SJCRH30 (cell line): ENCODE measurements around the gene MCF2L. TPM values are rescaled to one million over a fixed set of nuclear protein-coding genes. Genes with fewer than 3 reads are reported as not detected.

ENCODE experiments used
- DNase-seq, 2 experiments: peaks; one replicate each; pipeline ENCODE4 v3.0.0-alpha.2; 2015 to 2020
- H3K27ac ChIP-seq: fragments of 250-450 bp; sonication (Bioruptor Pico); 2 replicates; pipeline ENCODE4 v1.5.1; 2020; ENCODE audit warnings: mild to moderate bottlenecking, moderate library complexity
- H3K27me3 ChIP-seq: fragments of 250-450 bp; sonication (Bioruptor Pico); 2 replicates; pipeline ENCODE4 v1.5.1; 2020; ENCODE audit warnings: mild to moderate bottlenecking, moderate library complexity
- H3K36me3 ChIP-seq: fragments of 250-450 bp; sonication (Bioruptor Pico); 2 replicates; pipeline ENCODE4 v1.5.1; 2020; ENCODE audit warnings: mild to moderate bottlenecking, moderate library complexity
- H3K4me1 ChIP-seq: fragments of 250-450 bp; sonication (Bioruptor Pico); 2 replicates; pipeline ENCODE4 v1.5.1; 2020; ENCODE audit warnings: mild to moderate bottlenecking, moderate library complexity
- H3K4me3 ChIP-seq: fragments of 250-450 bp; sonication (Bioruptor Pico); 2 replicates; pipeline ENCODE4 v1.5.1; 2020; ENCODE audit warnings: mild to moderate bottlenecking, moderate library complexity
- H3K9me3 ChIP-seq: fragments of 250-450 bp; sonication (Bioruptor Pico); replicated peaks from 2 replicates; pipeline ENCODE4 v1.5.1; 2020; ENCODE audit warnings: mild to moderate bottlenecking, moderate library complexity
- total RNA-seq: library from RNA; depleted of rRNA; stranded (reverse); fragments of >200 nt; shearing (Covaris generic); gene quantifications from 2 replicates; pipeline ENCODE4 v1.2.3, GENCODE V29; 2014

MCF2L gene
- total RNA-seq, 1 experiment from 2014 or later, result 4.4 TPM

GRCh38 chr13:113086031-113086750 is 117.2 kb downstream of the MCF2L start:
- Histone ChIP-seq H3K4me1 (no peaks in the 10 kb centered on the region), H3K9me3 (no peaks in the 10 kb centered on the region), H3K4me3 (no peak overlapping the region), H3K27me3 (no peaks in the 10 kb centered on the region), H3K27ac (no peak overlapping the region), H3K36me3 (no peaks in the 10 kb centered on the region)
- no peak for DNase-seq

- no peaks in the 10 kb centered on the region for H3K27me3 ChIP-seq
- no peaks in the 10 kb centered on the region for H3K4me1 ChIP-seq
- H3K4me3 ChIP-seq, result no peak overlapping the region
- H3K36me3 ChIP-seq, result no peaks in the 10 kb centered on the region
- no peak overlapping the region for H3K27ac ChIP-seq
- DNase-seq, result peak in 1 of 2 experiments; percentile 29
- H3K9me3 ChIP-seq, result no peaks in the 10 kb centered on the region
Measured at GRCh38 chr13:113086991-113087922, 118.2 kb downstream of the MCF2L start.

- no peaks in the 10 kb centered on the region for H3K9me3 ChIP-seq
- H3K4me1 ChIP-seq, result no peaks in the 10 kb centered on the region
- no peaks in the 10 kb centered on the region for H3K27me3 ChIP-seq
- no peak for DNase-seq
- no peaks in the 10 kb centered on the region for H3K36me3 ChIP-seq
- H3K4me3 ChIP-seq, result no peak overlapping the region
- no peak overlapping the region for H3K27ac ChIP-seq
Measured at GRCh38 chr13:113087923-113088690, 119.1 kb downstream of the MCF2L start.

GRCh38 chr13:113088691-113089020 is 119.6 kb downstream of the MCF2L start:
- H3K27me3 ChIP-seq, result no peaks in the 10 kb centered on the region
- no peak for DNase-seq
- no peaks in the 10 kb centered on the region for H3K4me1 ChIP-seq
- H3K27ac ChIP-seq, result no peak overlapping the region
- H3K9me3 ChIP-seq, result no peaks in the 10 kb centered on the region
- no peaks in the 10 kb centered on the region for H3K36me3 ChIP-seq
- H3K4me3 ChIP-seq, result no peak overlapping the region

GRCh38 chr13:113089693-113090414 is 120.8 kb downstream of the MCF2L start:
- Histone ChIP-seq H3K4me1 (no peaks in the 10 kb centered on the region), H3K27me3 (no peaks in the 10 kb centered on the region), H3K4me3 (no peak overlapping the region), H3K9me3 (no peaks in the 10 kb centered on the region), H3K27ac (no peak overlapping the region), H3K36me3 (no peaks in the 10 kb centered on the region)
- no peak for DNase-seq

- Histone ChIP-seq H3K27ac (no peak overlapping the region), H3K27me3 (no peaks in the 10 kb centered on the region), H3K9me3 (no peaks in the 10 kb centered on the region), H3K36me3 (no peaks in the 10 kb centered on the region), H3K4me1 (no peaks in the 10 kb centered on the region), H3K4me3 (no peak overlapping the region)
- DNase-seq, result no peak
Measured at GRCh38 chr13:113090415-113090770, 121.4 kb downstream of the MCF2L start.

GRCh38 chr13:113090806-113091205 is 121.8 kb downstream of the MCF2L start:
- Histone ChIP-seq H3K27ac (no peak overlapping the region), H3K4me3 (no peak overlapping the region), H3K27me3 (no peaks in the 10 kb centered on the region), H3K36me3 (no peaks in the 10 kb centered on the region), H3K4me1 (no peaks in the 10 kb centered on the region), H3K9me3 (no peaks in the 10 kb centered on the region)
- no peak for DNase-seq

- no peak for DNase-seq
- Histone ChIP-seq H3K27ac (no peak overlapping the region), H3K27me3 (no peaks in the 10 kb centered on the region)
Measured at GRCh38 chr13:113091211-113091771, 122.3 kb downstream of the MCF2L start.

GRCh38 chr13:113091891-113092775 is 123.1 kb downstream of the MCF2L start:
- no peaks in the 10 kb centered on the region for H3K27me3 ChIP-seq

More at GRCh38 chr13:113091211-113091771, 122.3 kb downstream of the MCF2L start:
- Histone ChIP-seq H3K9me3 (no peaks in the 10 kb centered on the region), H3K4me3 (no peak overlapping the region), H3K36me3 (no peaks in the 10 kb centered on the region), H3K4me1 (no peaks in the 10 kb centered on the region)

GRCh38 chr13:113092776-113093579 is 124.0 kb downstream of the MCF2L start:
- no peak overlapping the region for H3K27ac ChIP-seq
- DNase-seq, result no peak
- H3K27me3 ChIP-seq, result no peaks in the 10 kb centered on the region
- no peaks in the 10 kb centered on the region for H3K36me3 ChIP-seq
- no peaks in the 10 kb centered on the region for H3K9me3 ChIP-seq
- H3K4me1 ChIP-seq, result no peaks in the 10 kb centered on the region
- no peak overlapping the region for H3K4me3 ChIP-seq

More at GRCh38 chr13:113091891-113092775, 123.1 kb downstream of the MCF2L start:
- H3K36me3 ChIP-seq, result no peaks in the 10 kb centered on the region
- no peaks in the 10 kb centered on the region for H3K9me3 ChIP-seq
- no peak overlapping the region for H3K27ac ChIP-seq
- no peak overlapping the region for H3K4me3 ChIP-seq
- H3K4me1 ChIP-seq, result no peaks in the 10 kb centered on the region
- no peak for DNase-seq

- Histone ChIP-seq H3K36me3 (no peaks in the 10 kb centered on the region), H3K27me3 (no peaks in the 10 kb centered on the region), H3K4me1 (0 out of 2 replicates have a peak, but pooled peaks cover 2% of the 10 kb centered on the region), H3K4me3 (no peak overlapping the region), H3K27ac (no peak overlapping the region), H3K9me3 (no peaks in the 10 kb centered on the region)
- DNase-seq, result no peak
Measured at GRCh38 chr13:113093580-113094409, 124.8 kb downstream of the MCF2L start.

- no peaks in the 10 kb centered on the region for H3K9me3 ChIP-seq
- DNase-seq, result no peak
- H3K36me3 ChIP-seq, result no peaks in the 10 kb centered on the region
- H3K27me3 ChIP-seq, result no peaks in the 10 kb centered on the region
- H3K4me1 ChIP-seq, result 0 out of 2 replicates have a peak, but pooled peaks cover 2% of the 10 kb centered on the region
- H3K27ac ChIP-seq, result no peak overlapping the region
- no peak overlapping the region for H3K4me3 ChIP-seq
Measured at GRCh38 chr13:113094410-113094800, 125.4 kb downstream of the MCF2L start.
